Colon (tissue), 2 donors: Measurements from ENCODE around the gene LIPE.
A peak's percentile ranks its signal among the peaks of the same experiment; 100 is the strongest.
"Not testable (repeated sequence)": the region's sequence is repeated elsewhere in the genome, so short reads cannot be mapped to it uniquely, and the experiment has no call there.

Experiments
- FAIRE-seq: peaks from 2 replicates; lab custom pipeline; 2012; peaks lifted over from hg19 to GRCh38; lab: Jason Lieb, UNC
- donor health status: control.
- donor health status: control.

Gene LIPE

GRCh38 chr19:42427313-42427712, at the start of gene LIPE:
LIPE (minus strand) TSS chr19:42427388; CDS start chr19:42427149, 239 bp downstream.
- FAIRE-seq = no peak

- no peak for FAIRE-seq
Observed at GRCh38 chr19:42475366-42475765, 48.2 kb upstream of the LIPE start.

GRCh38 chr19:42474743-42475142, 47.6 kb upstream of the LIPE start:
- no peak for FAIRE-seq

GRCh38 chr19:42473686-42474085, 46.5 kb upstream of the LIPE start:
- no peak for FAIRE-seq

GRCh38 chr19:42472402-42473147, 45.4 kb upstream of the LIPE start:
- FAIRE-seq = no peak

GRCh38 chr19:42471554-42472249, 44.5 kb upstream of the LIPE start:
- no peak for FAIRE-seq

- FAIRE-seq = no peak
Observed at GRCh38 chr19:42469311-42470235, 42.4 kb upstream of the LIPE start.

- FAIRE-seq = no peak
Observed at GRCh38 chr19:42468273-42468796, 41.1 kb upstream of the LIPE start.

GRCh38 chr19:42467183-42467760, 40.1 kb upstream of the LIPE start:
- FAIRE-seq = no peak

- no peak for FAIRE-seq
Observed at GRCh38 chr19:42466521-42467182, 39.5 kb upstream of the LIPE start.

GRCh38 chr19:42465827-42466280, 38.7 kb upstream of the LIPE start:
- no peak for FAIRE-seq

GRCh38 chr19:42461700-42462324, 34.6 kb upstream of the LIPE start:
- FAIRE-seq = no peak

GRCh38 chr19:42461231-42461630, 34.0 kb upstream of the LIPE start:
- not testable (repeated sequence) for FAIRE-seq

GRCh38 chr19:42459926-42460325, 32.7 kb upstream of the LIPE start:
- FAIRE-seq = no peak

- FAIRE-seq = peak; percentile 81
Observed at GRCh38 chr19:42455621-42456081, 28.5 kb upstream of the LIPE start.

- no peak for FAIRE-seq
Observed at GRCh38 chr19:42455086-42455485, 27.9 kb upstream of the LIPE start.

- FAIRE-seq = no peak
Observed at GRCh38 chr19:42452590-42452989, 25.4 kb upstream of the LIPE start.

GRCh38 chr19:42450314-42450934, 23.2 kb upstream of the LIPE start:
- FAIRE-seq = peak; percentile 45

- not testable (repeated sequence) for FAIRE-seq
Observed at GRCh38 chr19:42448306-42448705, 21.1 kb upstream of the LIPE start.

GRCh38 chr19:42445948-42446347, 18.8 kb upstream of the LIPE start:
- no peak for FAIRE-seq
